Measurements from ENCODE around the gene ACTL6B. TPM values are rescaled to one million over a fixed set of nuclear protein-coding genes. Genes with fewer than 3 reads are reported as not detected.

Gene ACTL6B
- total RNA-seq, 2 donors from 2014 or later: not detected

- ATAC-seq (ENCODE audit: insufficient number of reproducible peaks, low FRiP score, low read depth) (no peak), DNase-seq (ENCODE audit: low spot score) (no peak)
- Histone ChIP-seq H3K4me3 (no peak overlapping the region), H3K4me1 (ENCODE audit: control insufficient read depth in 1 of 2, low read depth in 2 of 2) (peaks cover 4 to 8% of the 10 kb centered on the region in 2 donors), H3K36me3 (peaks cover 76% of the 10 kb centered on the region), H3K9me3 (no peaks in the 10 kb centered on the region), H3K27ac (peak overlapping the region; percentile 26 to 43), H3K27me3 (replicated peaks; ENCODE audit: insufficient read depth) (no peaks in the 10 kb centered on the region)
- no peak for TF ChIP-seq CTCF (IDR thresholded peaks at IDR 0.05)
These were observed 23.8 kb upstream of the ACTL6B start for GRCh38 chr7:100679927-100680575.

GRCh38 chr7:100679129-100679926 lies 23.1 kb upstream of the ACTL6B start:
- Histone ChIP-seq H3K9me3 (no peaks in the 10 kb centered on the region), H3K36me3 (peaks cover 69% of the 10 kb centered on the region), H3K27ac (peak overlapping the region in 1 of 2 donors; percentile 26), H3K4me3 (no peak overlapping the region), H3K27me3 (replicated peaks; ENCODE audit: insufficient read depth) (no peaks in the 10 kb centered on the region), H3K4me1 (ENCODE audit: control insufficient read depth in 1 of 2, low read depth in 2 of 2) (peaks cover 4 to 8% of the 10 kb centered on the region in 2 donors)
- no peak for DNase-seq (ENCODE audit: low spot score)
- ATAC-seq (ENCODE audit: insufficient number of reproducible peaks, low FRiP score, low read depth): no peak
- TF ChIP-seq CTCF (IDR thresholded peaks at IDR 0.05): no peak

GRCh38 chr7:100678291-100678984 lies 22.2 kb upstream of the ACTL6B start:
- H3K27ac ChIP-seq: no peak overlapping the region
- TF ChIP-seq CTCF (IDR thresholded peaks at IDR 0.05): no peak
- H3K4me3 ChIP-seq: no peak overlapping the region
- H3K36me3 ChIP-seq: peaks cover 61% of the 10 kb centered on the region
- ATAC-seq (ENCODE audit: insufficient number of reproducible peaks, low FRiP score, low read depth): no peak
- DNase-seq (ENCODE audit: low spot score): no peak
- no peaks in the 10 kb centered on the region for H3K9me3 ChIP-seq
- H3K27me3 ChIP-seq (replicated peaks; ENCODE audit: insufficient read depth): no peaks in the 10 kb centered on the region
- peaks cover 4 to 8% of the 10 kb centered on the region in 2 donors for H3K4me1 ChIP-seq (ENCODE audit: control insufficient read depth in 1 of 2, low read depth in 2 of 2)

- H3K27me3 ChIP-seq (replicated peaks; ENCODE audit: insufficient read depth): no peaks in the 10 kb centered on the region
- H3K27ac ChIP-seq: no peak overlapping the region
- DNase-seq (ENCODE audit: low spot score) (no peak), ATAC-seq (ENCODE audit: insufficient number of reproducible peaks, low FRiP score, low read depth) (no peak)
- peaks cover 7 to 8% of the 10 kb centered on the region in 2 donors for H3K4me1 ChIP-seq (ENCODE audit: control insufficient read depth in 1 of 2, low read depth in 2 of 2)
- H3K9me3 ChIP-seq: no peaks in the 10 kb centered on the region
- H3K36me3 ChIP-seq: peaks cover 52% of the 10 kb centered on the region
- no peak overlapping the region for H3K4me3 ChIP-seq
- TF ChIP-seq CTCF (IDR thresholded peaks at IDR 0.05): no peak
These were observed 21.3 kb upstream of the ACTL6B start for GRCh38 chr7:100677308-100678267.
